DOHH2 (cell line): ENCODE results near the gene CCNL2.

Source experiments
- H3F3A ChIP-seq: fragments of 200-600 bp; sonication (generic), shearing (Covaris generic); 2 replicates; pipeline ENCODE4 v1.6.0; 2016; ENCODE audit warnings: antibody characterized with exemption, mild to moderate bottlenecking; ENCODE audit not compliant: control insufficient read depth, insufficient read depth
- H3K27ac ChIP-seq: fragments of 200-600 bp; sonication (generic); 2 replicates; pipeline ENCODE4 v1.5.1; 2014; ENCODE audit warnings: low read depth, mild to moderate bottlenecking, low read length, moderate library complexity
- H3K27me3 ChIP-seq: fragments of 200-600 bp; sonication (generic); 2 replicates; pipeline ENCODE4 v1.6.1; 2014; ENCODE audit warnings: mild to moderate bottlenecking, low read length, mixed read lengths; ENCODE audit not compliant: control insufficient read depth
- H3K36me3 ChIP-seq: fragments of 200-600 bp; sonication (generic); 2 replicates; pipeline ENCODE4 v1.6.1; 2014; ENCODE audit warnings: mild to moderate bottlenecking, low read length, moderate library complexity, mixed read lengths; ENCODE audit not compliant: control insufficient read depth
- H3K4me1 ChIP-seq: fragments of 200-600 bp; sonication (generic); 2 replicates; pipeline ENCODE4 v1.6.1; 2014; ENCODE audit warnings: mild to moderate bottlenecking, low read length, mixed read lengths; ENCODE audit not compliant: control insufficient read depth
- H3K4me2 ChIP-seq: fragments of 200-600 bp; sonication (generic); 2 replicates; pipeline ENCODE4 v1.6.0; 2014; ENCODE audit warnings: mild to moderate bottlenecking, low read length, moderate library complexity
- H3K4me3 ChIP-seq: fragments of 200-600 bp; sonication (generic); 2 replicates; pipeline ENCODE4 v1.5.1; 2014; ENCODE audit warnings: mild to moderate bottlenecking, low read length, mixed read lengths
- H3K79me2 ChIP-seq: fragments of 200-600 bp; sonication (generic); 2 replicates; pipeline ENCODE4 v1.6.1; 2014; ENCODE audit warnings: mild to moderate bottlenecking, low read length, mixed read lengths; ENCODE audit not compliant: control insufficient read depth
- H3K9me2 ChIP-seq: fragments of 200-600 bp; sonication (generic); replicated peaks from 2 replicates; pipeline ENCODE4 v1.6.1; 2014; ENCODE audit warnings: mild to moderate bottlenecking, low read length, mixed read lengths; ENCODE audit not compliant: control insufficient read depth
- H3K9me3 ChIP-seq: fragments of 200-600 bp; sonication (generic); 2 replicates; pipeline ENCODE4 v1.6.1; 2014; ENCODE audit warnings: antibody characterized with exemption, low read length, mixed read lengths; ENCODE audit not compliant: control insufficient read depth, insufficient read depth
- H4K20me1 ChIP-seq: fragments of 200-600 bp; sonication (generic); 2 replicates; pipeline ENCODE4 v1.6.0; 2014; ENCODE audit warnings: low read depth, mild to moderate bottlenecking, antibody characterized with exemption, low read length, moderate library complexity; ENCODE audit not compliant: control insufficient read depth, insufficient read depth
- CTCF ChIP-seq: fragments of 200-600 bp; sonication (generic); IDR thresholded peaks from one replicate; pipeline ENCODE4 v1.5.1; 2014; ENCODE audit warnings: antibody characterized with exemption, mild to moderate bottlenecking, low read depth, low read length; ENCODE audit not compliant: poor library complexity, severe bottlenecking
- EZH2phosphoT487 ChIP-seq: fragments of 200-600 bp; sonication (generic); IDR thresholded peaks from 2 replicates; pipeline ENCODE4 v1.6.1; 2017; ENCODE audit warnings: borderline replicate concordance, mild to moderate bottlenecking, antibody characterized with exemption, low read length, moderate library complexity, mixed read lengths

CCNL2 gene

GRCh38 chr1:1373815-1374588 lies 25.1 kb downstream of the CCNL2 start:
- no peaks in the 10 kb centered on the region for H3K27me3 ChIP-seq
- H3K4me1 ChIP-seq, result peaks cover 35% of the 10 kb centered on the region
- peaks cover 41% of the 10 kb centered on the region for H3K79me2 ChIP-seq
- TF ChIP-seq CTCF (no peak), EZH2phosphoT487 (no peak)
- no peaks in the 10 kb centered on the region for H3K9me2 ChIP-seq
- peak overlapping the region; percentile 86 for H3K4me2 ChIP-seq
- H4K20me1 ChIP-seq, result peaks cover 6% of the 10 kb centered on the region; the same call in 1 of the 2 replicates
- peaks cover 46% of the 10 kb centered on the region for H3K36me3 ChIP-seq
- peaks cover 7% of the 10 kb centered on the region for H3F3A ChIP-seq
- no peaks in the 10 kb centered on the region for H3K9me3 ChIP-seq
- no peak overlapping the region for H3K27ac ChIP-seq
- peak overlapping the region; percentile 98 for H3K4me3 ChIP-seq

GRCh38 chr1:1373051-1373814 lies 25.9 kb downstream of the CCNL2 start:
- Histone ChIP-seq H3K4me3 (peak overlapping the region; percentile 98; the same call in 1 of the 2 replicates), H3K36me3 (peaks cover 46% of the 10 kb centered on the region), H3K27ac (no peak overlapping the region), H3K27me3 (no peaks in the 10 kb centered on the region), H3K4me2 (peak overlapping the region; percentile 86), H3K79me2 (peaks cover 41% of the 10 kb centered on the region), H3F3A (peaks cover 9% of the 10 kb centered on the region), H3K9me2 (no peaks in the 10 kb centered on the region), H3K4me1 (peaks cover 35% of the 10 kb centered on the region), H4K20me1 (peaks cover 6% of the 10 kb centered on the region; the same call in 1 of the 2 replicates), H3K9me3 (no peaks in the 10 kb centered on the region)
- TF ChIP-seq CTCF (no peak), EZH2phosphoT487 (no peak)

GRCh38 chr1:1371746-1372711 lies 27.1 kb downstream of the CCNL2 start:
- no peaks in the 10 kb centered on the region for H3K27me3 ChIP-seq
- H3K9me3 ChIP-seq, result peaks cover 4% of the 10 kb centered on the region
- peaks cover 6% of the 10 kb centered on the region; the same call in 1 of the 2 replicates for H4K20me1 ChIP-seq
- H3F3A ChIP-seq, result peaks cover 10% of the 10 kb centered on the region
- H3K4me3 ChIP-seq, result peak overlapping the region; percentile 41
- TF ChIP-seq EZH2phosphoT487 (no peak), CTCF (peak; percentile 98)
- H3K4me1 ChIP-seq, result peaks cover 35% of the 10 kb centered on the region
- H3K36me3 ChIP-seq, result peaks cover 46% of the 10 kb centered on the region
- H3K79me2 ChIP-seq, result peaks cover 41% of the 10 kb centered on the region
- H3K4me2 ChIP-seq, result peak overlapping the region; percentile 66
- H3K9me2 ChIP-seq, result no peaks in the 10 kb centered on the region
- H3K27ac ChIP-seq, result no peak overlapping the region
